Activated naive CD4-positive, alpha-beta T cell treated with anti-CD3 and anti-CD28 coated beads for 36 hours (primary cell): Measurements from ENCODE around the gene UBQLN3. TPM values are rescaled to one million over a fixed set of nuclear protein-coding genes. Genes with fewer than 3 reads are reported as not detected.

Source experiments
- total RNA-seq, 2 experiments: library from RNA; stranded (reverse); gene quantifications; one replicate each; pipeline ENCODE4 v1.2.3, GENCODE V29; 2021

UBQLN3 gene
- total RNA-seq, 2 experiments from 2014 or later = not detected

Other genes starting within 250 kb of the UBQLN3 start
- gene HBE1, start 240.0 kb downstream of the UBQLN3 start, total RNA-seq = not detected
- gene OR51B4, start 208.0 kb downstream of the UBQLN3 start, total RNA-seq = not detected
- gene OR51B2, start 185.7 kb downstream of the UBQLN3 start, total RNA-seq = not detected
- gene OR51B5, start 166.4 kb downstream of the UBQLN3 start, total RNA-seq = not detected
- not detected for gene OR51B6, start 158.4 kb downstream of the UBQLN3 start, total RNA-seq
- gene OR51M1, start 126.1 kb downstream of the UBQLN3 start, total RNA-seq = not detected
- gene OR51Q1, start 87.8 kb downstream of the UBQLN3 start, total RNA-seq = not detected
- not detected for gene OR51I1, start 68.4 kb downstream of the UBQLN3 start, total RNA-seq
- not detected for gene OR51I2, start 60.6 kb downstream of the UBQLN3 start, total RNA-seq
- not detected for gene OR52D1, start 21.3 kb downstream of the UBQLN3 start, total RNA-seq
- under 1 TPM; 0.15 to 0.26 TPM for gene UBQLNL, start 6.7 kb upstream of the UBQLN3 start, total RNA-seq
- gene OR52H1, start 38.6 kb upstream of the UBQLN3 start, total RNA-seq = not detected
- not detected for gene OR52B6, start 70.9 kb upstream of the UBQLN3 start, total RNA-seq
- 1 to 10 TPM; 2.1 to 2.6 TPM for gene TRIM6, start 86.7 kb upstream of the UBQLN3 start, total RNA-seq
- 10 to 100 TPM; 12.8 to 12.9 TPM for gene TRIM34, start 115.0 kb upstream of the UBQLN3 start, total RNA-seq
- 10 to 100 TPM; 37.2 to 38.0 TPM for gene TRIM5, start 175.1 kb upstream of the UBQLN3 start, total RNA-seq
- 100 to 1,000 TPM; 280 to 292 TPM for gene TRIM22, start 179.8 kb upstream of the UBQLN3 start, total RNA-seq
- under 1 TPM in 1 of 2 experiments, not detected in 1; 0.20 TPM for gene OR56B1, start 226.5 kb upstream of the UBQLN3 start, total RNA-seq
- under 1 TPM; 0.74 to 0.99 TPM for gene OR52N4, start 244.3 kb upstream of the UBQLN3 start, total RNA-seq